Fibroblast of mammary gland (primary cell): ENCODE measurements around the gene ERC1.

Experiments used
- DNase-seq: peaks from one replicate; pipeline ENCODE4 v3.0.0-alpha.2; 2010; ENCODE audit warnings: low read depth
- H3K4me3 ChIP-seq: 2 replicates; pipeline ENCODE4 v1.5.1; 2011; ENCODE audit warnings: low read depth, mild to moderate bottlenecking, low read length, moderate library complexity; ENCODE audit not compliant: control insufficient read depth
- CTCF ChIP-seq: conservative IDR thresholded peaks from 2 replicates; pipeline ENCODE4 v1.5.1; 2011; ENCODE audit warnings: low read depth, low read length, inconsistent platforms; ENCODE audit not compliant: control insufficient read depth, insufficient read depth

ERC1 gene

GRCh38 chr12:1324099-1324498 lies 333.1 kb downstream of the ERC1 start:
- H3K4me3 ChIP-seq, result no peak overlapping the region
- TF ChIP-seq CTCF, result no peak
- no peak for DNase-seq

DNA sequence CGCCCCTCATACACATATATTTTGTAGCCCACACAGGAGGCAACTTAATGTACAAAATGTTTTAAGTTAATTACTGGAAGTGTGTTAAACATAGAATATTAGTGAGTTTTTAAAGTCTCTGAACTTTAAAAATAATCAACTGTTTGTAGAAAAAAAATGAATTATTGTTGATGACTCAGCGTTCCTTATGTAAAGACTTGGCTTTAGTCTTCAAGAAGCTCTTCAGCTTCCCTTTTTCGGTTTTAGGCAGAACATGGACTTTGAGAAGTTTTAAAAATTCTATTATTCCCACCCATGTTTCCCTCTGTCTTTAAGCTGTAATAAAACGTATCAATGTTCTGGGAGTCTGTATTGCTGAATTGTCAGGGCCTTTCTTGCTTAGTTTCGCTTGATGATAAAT lies 333.9 kb downstream of the ERC1 start:
- no peak for TF ChIP-seq CTCF
- no peak overlapping the region for H3K4me3 ChIP-seq
- DNase-seq, result peak; percentile 24

GRCh38 chr12:1325666-1326065 lies 334.6 kb downstream of the ERC1 start:
- no peak overlapping the region for H3K4me3 ChIP-seq
- DNase-seq, result no peak
- TF ChIP-seq CTCF, result no peak

DNA sequence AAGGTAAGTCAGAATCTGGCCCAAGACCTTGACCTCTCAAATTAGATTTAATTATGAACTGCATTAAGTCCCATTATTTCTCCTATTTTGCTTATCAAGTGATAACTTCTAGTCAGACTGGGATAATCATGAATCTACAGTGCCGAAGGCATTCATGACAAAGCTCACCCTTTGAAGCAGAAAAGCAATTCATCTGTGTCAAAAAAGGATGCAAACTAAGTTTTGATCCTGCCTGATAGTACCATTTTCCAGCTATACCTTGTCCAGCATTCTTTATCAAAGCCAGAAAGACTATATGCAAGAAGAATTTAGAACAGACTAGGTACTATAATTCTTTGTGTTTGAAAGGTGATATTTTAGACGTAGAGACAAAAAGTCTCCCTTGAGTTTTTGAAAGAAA lies 335.2 kb downstream of the ERC1 start:
- no peak overlapping the region for H3K4me3 ChIP-seq
- no peak for TF ChIP-seq CTCF
- DNase-seq, result no peak

GRCh38 chr12:1328391-1328790 lies 337.4 kb downstream of the ERC1 start:
- H3K4me3 ChIP-seq, result no peak overlapping the region

GRCh38 chr12:1329784-1330476 lies 338.9 kb downstream of the ERC1 start:
- no peak for DNase-seq
- H3K4me3 ChIP-seq, result no peak overlapping the region
- no peak for TF ChIP-seq CTCF

More at GRCh38 chr12:1328391-1328790, 337.4 kb downstream of the ERC1 start:
- no peak for TF ChIP-seq CTCF
- no peak for DNase-seq

DNA sequence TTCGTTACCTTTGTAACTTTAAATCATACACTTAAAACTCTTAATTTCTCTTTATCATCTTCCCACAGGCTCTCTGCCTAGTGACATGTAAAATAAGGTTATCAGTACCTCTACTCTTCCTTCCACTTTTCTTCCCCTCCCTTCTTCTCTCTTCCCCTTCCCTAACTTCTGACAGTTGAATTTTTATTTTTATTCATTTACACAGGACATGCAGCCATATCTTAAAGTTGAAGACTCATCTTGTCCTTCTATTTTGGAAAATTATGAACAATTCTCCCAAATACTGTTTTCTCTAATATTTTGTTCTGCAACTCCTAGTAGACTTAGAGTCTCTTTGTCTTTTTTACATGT lies 339.4 kb downstream of the ERC1 start:
- no peak for DNase-seq
- no peak overlapping the region for H3K4me3 ChIP-seq
- no peak for TF ChIP-seq CTCF
